ENCODE results near the gene SPPL2B. TPM values are rescaled to one million over a fixed set of nuclear protein-coding genes. Genes with fewer than 3 reads are reported as not detected.

SPPL2B gene
- total and polyA plus RNA-seq, 2 experiments from 2014 or later: 23.5 to 51.0 TPM

GRCh38 chr19:2288338-2288817 lies 40.1 kb upstream of the SPPL2B start:
- no peak overlapping the region for H3K4me3 ChIP-seq
- 0 out of 2 replicates have a peak, but pooled peaks cover 2% of the 10 kb centered on the region for H4K20me1 ChIP-seq (replicated peaks; ENCODE audit: insufficient read depth)
- peaks cover 57% of the 10 kb centered on the region for H3K27me3 Mint-ChIP-seq (ENCODE audit: insufficient read depth, low read depth, poor library complexity)
- H3F3A ChIP-seq (replicated peaks; ENCODE audit: low read depth): peaks cover 12% of the 10 kb centered on the region; the same call in 1 of the 2 replicates
- no peaks in the 10 kb centered on the region for H3K79me2 ChIP-seq (replicated peaks; ENCODE audit: insufficient read depth)
- H3K9me2 ChIP-seq (ENCODE audit: insufficient read depth): no peaks in the 10 kb centered on the region
- no peaks in the 10 kb centered on the region for H3K4me1 ChIP-seq (ENCODE audit: insufficient read depth)
- ATAC-seq (no peak), DNase-seq (ENCODE audit: low spot score) (no peak)
- H3K36me3 Mint-ChIP-seq (ENCODE audit: low read depth): no peaks in the 10 kb centered on the region; the same call in 2 of the 3 replicates
- peaks cover 11% of the 10 kb centered on the region; the same call in 2 of the 3 replicates for H3K4me1 Mint-ChIP-seq
- H3K4me3 Mint-ChIP-seq: no peak overlapping the region
- H3K27ac ChIP-seq (ENCODE audit: low read depth): no peak overlapping the region
- peaks cover 63% of the 10 kb centered on the region for H3K27me3 ChIP-seq (ENCODE audit: insufficient read depth)
- no peaks in the 10 kb centered on the region for H3K36me3 ChIP-seq (ENCODE audit: insufficient read depth)
- no peak overlapping the region for H2AFZ ChIP-seq
- no peak overlapping the region for H3K27ac Mint-ChIP-seq
- TF ChIP-seq ZNF331 (CRISPR knock-in tag; IDR thresholded peaks at IDR 0.05; ENCODE audit: low read depth) (no peak), EZH2phosphoT487 (IDR thresholded peaks at IDR 0.05; ENCODE audit: unreplicated experiment) (no peak), ZNF114 (CRISPR knock-in tag; IDR thresholded peaks at IDR 0.05) (no peak), REST (IDR thresholded peaks at IDR 0.05; ENCODE audit: unreplicated experiment) (no peak), CTCF (conservative IDR thresholded peaks at IDR 0.05; ENCODE audit: low read depth in 2 of 2) (no peak), POLR2AphosphoS5 (IDR thresholded peaks at IDR 0.05; ENCODE audit: low read depth) (no peak), CREB1 (CRISPR knock-in tag; IDR thresholded peaks at IDR 0.05; ENCODE audit: low read depth) (no peak), JUNB (IDR thresholded peaks at IDR 0.05; ENCODE audit: unreplicated experiment) (no peak)
- H3K4me2 ChIP-seq: no peak overlapping the region
- peaks cover 4% of the 10 kb centered on the region; the same call in 1 of the 3 replicates for H3K9me3 Mint-ChIP-seq
